ENCODE measurements around the gene VANGL1. TPM values are rescaled to one million over a fixed set of nuclear protein-coding genes. Genes with fewer than 3 reads are reported as not detected.

Gene VANGL1
- total RNA-seq, 1 experiment from 2014 or later: 23.1 TPM

- H3K4me2 ChIP-seq (ENCODE audit: low read length): no peak overlapping the region
- H3K27me3 ChIP-seq (ENCODE audit: low read length): no peaks in the 10 kb centered on the region
- ATAC-seq: no peak
- peaks cover 37% of the 10 kb centered on the region for H3K79me2 ChIP-seq (ENCODE audit: low read length)
- no peaks in the 10 kb centered on the region for H3K9me2 ChIP-seq (replicated peaks; ENCODE audit: low read length)
- H3K9me3 ChIP-seq (ENCODE audit: low read length): no peaks in the 10 kb centered on the region
- H3K9ac ChIP-seq (ENCODE audit: low read length): no peak overlapping the region
- no peaks in the 10 kb centered on the region for H3F3A ChIP-seq (ENCODE audit: low read length, unreplicated experiment)
- ChIA-PET POLR2A (ENCODE audit: unreplicated experiment) (no interaction called here), CTCF (no interaction called here)
- no peak overlapping the region for H2AFZ ChIP-seq (ENCODE audit: low read length)
- no peak for DNase-seq
- H3K27ac ChIP-seq (ENCODE audit: low read length): no peak overlapping the region
- no TSS peak for BruUV-seq (replicated peaks)
- H3K4me3 ChIP-seq (ENCODE audit: low read length): no peak overlapping the region
- intact Hi-C loops (cut with micrococcal nuclease): no loop called here
- peaks cover 13% of the 10 kb centered on the region for H3K4me1 ChIP-seq (ENCODE audit: insufficient read depth, low read length)
- TF ChIP-seq EZH2 (IDR thresholded peaks at IDR 0.05; ENCODE audit: low read length, unreplicated experiment) (no peak), EZH2phosphoT487 (IDR thresholded peaks at IDR 0.05; ENCODE audit: borderline replicate concordance, low read length) (no peak), CTCF (conservative IDR thresholded peaks at IDR 0.05; ENCODE audit: low read depth, low read length) (no peak)
- peaks cover 58% of the 10 kb centered on the region for H3K36me3 ChIP-seq (ENCODE audit: low read depth, low read length)
- 0 out of 2 replicates have a peak, but pooled peaks cover 6% of the 10 kb centered on the region for H4K20me1 ChIP-seq (ENCODE audit: low read length)
Observed at GRCh38 chr1:115660151-115660550, 18.4 kb downstream of the VANGL1 start.

- DNase-seq: no peak
- Histone ChIP-seq H3F3A (ENCODE audit: low read length, unreplicated experiment) (no peaks in the 10 kb centered on the region), H2AFZ (ENCODE audit: low read length) (no peak overlapping the region), H3K36me3 (ENCODE audit: low read depth, low read length) (peaks cover 60% of the 10 kb centered on the region), H3K27me3 (ENCODE audit: low read length) (no peaks in the 10 kb centered on the region), H3K4me1 (ENCODE audit: insufficient read depth, low read length) (peaks cover 22% of the 10 kb centered on the region), H3K9ac (ENCODE audit: low read length) (no peak overlapping the region), H3K9me3 (ENCODE audit: low read length) (no peaks in the 10 kb centered on the region), H3K79me2 (ENCODE audit: low read length) (peaks cover 35% of the 10 kb centered on the region), H4K20me1 (ENCODE audit: low read length) (0 out of 2 replicates have a peak, but pooled peaks cover 6% of the 10 kb centered on the region), H3K4me2 (ENCODE audit: low read length) (no peak overlapping the region), H3K4me3 (ENCODE audit: low read length) (no peak overlapping the region), H3K27ac (ENCODE audit: low read length) (no peak overlapping the region), H3K9me2 (replicated peaks; ENCODE audit: low read length) (no peaks in the 10 kb centered on the region)
- POLR2A ChIA-PET (ENCODE audit: unreplicated experiment): no interaction called here
- intact Hi-C loops (cut with micrococcal nuclease): no loop called here
- TF ChIP-seq CTCF (conservative IDR thresholded peaks at IDR 0.05; ENCODE audit: low read depth, low read length) (no peak), EZH2phosphoT487 (IDR thresholded peaks at IDR 0.05; ENCODE audit: borderline replicate concordance, low read length) (no peak), EZH2 (IDR thresholded peaks at IDR 0.05; ENCODE audit: low read length, unreplicated experiment) (no peak)
- BruUV-seq (replicated peaks): no TSS peak
- CTCF ChIA-PET: no interaction called here
- no peak for ATAC-seq
Observed at GRCh38 chr1:115661157-115661556, 19.4 kb downstream of the VANGL1 start.

GRCh38 chr1:115665319-115666096 lies 23.7 kb downstream of the VANGL1 start:
- TF ChIP-seq EZH2 (IDR thresholded peaks at IDR 0.05; ENCODE audit: low read length, unreplicated experiment): no peak
- TF ChIP-seq CTCF (conservative IDR thresholded peaks at IDR 0.05; ENCODE audit: low read depth, low read length): no peak
- TF ChIP-seq EZH2phosphoT487 (IDR thresholded peaks at IDR 0.05; ENCODE audit: borderline replicate concordance, low read length): no peak
- peak overlapping the region; percentile 39; the same call in 1 of the 2 replicates for H3K9ac ChIP-seq (ENCODE audit: low read length)
- intact Hi-C loops (cut with micrococcal nuclease): no loop called here
- peaks cover 19% of the 10 kb centered on the region for H3F3A ChIP-seq (ENCODE audit: low read length, unreplicated experiment)
- H3K9me2 ChIP-seq (replicated peaks; ENCODE audit: low read length): no peaks in the 10 kb centered on the region
- H3K27me3 ChIP-seq (ENCODE audit: low read length): no peaks in the 10 kb centered on the region
- peak; percentile 96 for DNase-seq
- H2AFZ ChIP-seq (ENCODE audit: low read length): no peak overlapping the region
- H3K4me1 ChIP-seq (ENCODE audit: insufficient read depth, low read length): peaks cover 47% of the 10 kb centered on the region
- H3K9me3 ChIP-seq (ENCODE audit: low read length): peaks cover 14% of the 10 kb centered on the region
- H3K4me3 ChIP-seq (ENCODE audit: low read length): no peak overlapping the region
- H4K20me1 ChIP-seq (ENCODE audit: low read length): no peaks in the 10 kb centered on the region
- ChIA-PET POLR2A (ENCODE audit: unreplicated experiment) (no interaction called here), CTCF (no interaction called here)
- no TSS peak for BruUV-seq (replicated peaks)
- peaks cover 62% of the 10 kb centered on the region for H3K36me3 ChIP-seq (ENCODE audit: low read depth, low read length)
- peaks cover 38% of the 10 kb centered on the region for H3K79me2 ChIP-seq (ENCODE audit: low read length)
- H3K4me2 ChIP-seq (ENCODE audit: low read length): peak overlapping the region; percentile 52
- peak overlapping the region; percentile 88 for H3K27ac ChIP-seq (ENCODE audit: low read length)
- peak; percentile 69 for ATAC-seq

Data from PC-3 (cell line).